ENCODE measurements around the gene MRPL4. TPM values are rescaled to one million over a fixed set of nuclear protein-coding genes. Genes with fewer than 3 reads are reported as not detected.

MRPL4 gene
- total RNA-seq, 1 experiment from 2014 or later = 112 TPM

- TF ChIP-seq, protein P1, sequence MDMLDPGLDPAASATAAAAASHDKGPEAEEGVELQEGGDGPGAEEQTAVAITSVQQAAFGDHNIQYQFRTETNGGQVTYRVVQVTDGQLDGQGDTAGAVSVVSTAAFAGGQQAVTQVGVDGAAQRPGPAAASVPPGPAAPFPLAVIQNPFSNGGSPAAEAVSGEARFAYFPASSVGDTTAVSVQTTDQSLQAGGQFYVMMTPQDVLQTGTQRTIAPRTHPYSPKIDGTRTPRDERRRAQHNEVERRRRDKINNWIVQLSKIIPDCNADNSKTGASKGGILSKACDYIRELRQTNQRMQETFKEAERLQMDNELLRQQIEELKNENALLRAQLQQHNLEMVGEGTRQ (CRISPR knock-in tag; IDR thresholded peaks at IDR 0.05) = no peak
- TF ChIP-seq ZNF263 (CRISPR knock-in tag; IDR thresholded peaks at IDR 0.05; ENCODE audit: low read depth) = no peak
- TF ChIP-seq HMGXB4 (CRISPR knock-in tag; IDR thresholded peaks at IDR 0.05) = peak; percentile 98
- no peak for TF ChIP-seq NR1H2 (CRISPR knock-in tag; IDR thresholded peaks at IDR 0.05)
- peak; percentile 81 for TF ChIP-seq CREB1 (CRISPR knock-in tag; IDR thresholded peaks at IDR 0.05)
- TF ChIP-seq ZNF416 (CRISPR knock-in tag; IDR thresholded peaks at IDR 0.05) = no peak
- peak; percentile 51; the same call in 1 of the 2 replicates for TF ChIP-seq PREB (CRISPR knock-in tag; IDR thresholded peaks at IDR 0.05; ENCODE audit: borderline replicate concordance)
- TF ChIP-seq RELA (CRISPR knock-in tag; IDR thresholded peaks at IDR 0.05; ENCODE audit: borderline replicate concordance) = no peak
- TF ChIP-seq, protein P2, sequence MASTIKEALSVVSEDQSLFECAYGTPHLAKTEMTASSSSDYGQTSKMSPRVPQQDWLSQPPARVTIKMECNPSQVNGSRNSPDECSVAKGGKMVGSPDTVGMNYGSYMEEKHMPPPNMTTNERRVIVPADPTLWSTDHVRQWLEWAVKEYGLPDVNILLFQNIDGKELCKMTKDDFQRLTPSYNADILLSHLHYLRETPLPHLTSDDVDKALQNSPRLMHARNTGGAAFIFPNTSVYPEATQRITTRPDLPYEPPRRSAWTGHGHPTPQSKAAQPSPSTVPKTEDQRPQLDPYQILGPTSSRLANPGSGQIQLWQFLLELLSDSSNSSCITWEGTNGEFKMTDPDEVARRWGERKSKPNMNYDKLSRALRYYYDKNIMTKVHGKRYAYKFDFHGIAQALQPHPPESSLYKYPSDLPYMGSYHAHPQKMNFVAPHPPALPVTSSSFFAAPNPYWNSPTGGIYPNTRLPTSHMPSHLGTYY (CRISPR knock-in tag; IDR thresholded peaks at IDR 0.05) = no peak
- 0 out of 2 replicates have a peak, but pooled peaks have one; percentile 80 for TF ChIP-seq ARID4B (CRISPR knock-in tag; IDR thresholded peaks at IDR 0.05; ENCODE audit: borderline replicate concordance)
- peak; percentile 16; the same call in 1 of the 2 replicates for TF ChIP-seq SMAD3 (CRISPR knock-in tag; IDR thresholded peaks at IDR 0.05; ENCODE audit: borderline replicate concordance)
Observed at GRCh38 chr19:10251792-10252694, at the start of gene MRPL4 (continued).

GRCh38 chr19:10203686-10204085, 48.3 kb upstream of the MRPL4 start:
- ATAC-seq (no peak), DNase-seq (ENCODE audit: low spot score) (no peak)
- TF ChIP-seq EMX1 (CRISPR knock-in tag; IDR thresholded peaks at IDR 0.05) (no peak), TEAD1 (CRISPR knock-in tag; IDR thresholded peaks at IDR 0.05) (no peak)
- ChIA-PET CTCF (interaction anchor here (1.5 kb wide), 1 partner anchor 16 kb away, joined by 3 read pairs; no protein-coding TSS in a partner anchor), POLR2A (no interaction called here)
- Mint-ChIP-seq H3K27ac (peak overlapping the region; percentile 80), H3K4me1 (peaks cover 15% of the 10 kb centered on the region), H3K4me3 (no peak overlapping the region), H3K36me3 (no peaks in the 10 kb centered on the region; the same call in 1 of the 2 replicates), H3K27me3 (ENCODE audit: low read depth) (peaks cover 4% of the 10 kb centered on the region), H3K9me3 (peaks cover 16% of the 10 kb centered on the region)

Data from WTC11 (cell line).